ENCODE data around the gene CARD9. TPM values are rescaled to one million over a fixed set of nuclear protein-coding genes. Genes with fewer than 3 reads are reported as not detected.

CARD9 gene
- total RNA-seq, 3 donors from 2014 or later (not counting 1 experiment from before 2014, with no cell fraction given), result 1.6 to 4.2 (median 4.0) TPM

DNA sequence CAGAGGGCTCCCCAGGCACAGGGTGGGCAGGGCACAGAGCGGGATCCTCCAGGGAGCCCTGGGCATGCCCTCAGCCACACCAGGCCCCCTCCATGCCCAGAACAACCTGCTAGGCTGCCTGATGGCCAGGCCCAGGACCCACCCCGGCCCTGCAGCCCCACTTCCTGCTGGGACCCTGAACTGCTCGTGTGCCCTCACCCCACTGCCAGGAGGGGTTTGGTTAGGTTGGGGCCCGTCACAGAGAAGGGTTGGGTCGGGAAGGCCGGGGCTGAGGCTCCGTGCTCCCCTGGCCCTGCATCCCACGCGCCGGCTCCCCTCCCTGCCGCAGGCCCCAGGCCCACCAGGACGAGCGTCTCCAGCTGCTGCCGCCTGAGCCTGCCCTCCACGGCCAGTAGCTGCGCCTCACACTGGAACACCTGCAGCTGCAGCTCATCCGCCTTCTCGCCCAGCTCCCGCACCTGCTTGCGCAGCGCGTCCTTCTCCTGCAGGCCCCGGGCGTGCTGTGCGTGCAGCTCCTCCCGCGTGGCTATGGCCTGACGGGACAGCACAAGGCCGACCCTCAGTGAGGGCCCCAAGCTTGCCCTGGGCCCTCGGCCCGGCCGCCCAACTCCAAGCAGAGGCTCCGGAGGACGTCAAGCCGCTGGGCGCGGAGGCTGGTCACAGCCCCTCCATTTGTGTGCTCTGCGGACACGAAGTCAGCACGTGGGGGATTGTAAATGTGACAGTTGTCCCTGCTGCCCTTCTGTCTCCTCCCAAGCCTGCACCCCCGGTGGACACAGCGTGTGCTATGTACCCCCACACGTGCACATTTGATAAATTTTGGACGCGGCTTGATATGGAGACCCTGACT, 5.9 kb downstream of the CARD9 start:
- Histone ChIP-seq H3K27me3 (ENCODE audit: control insufficient read depth, insufficient read depth, low read length) (no peaks in the 10 kb centered on the region), H3K36me3 (ENCODE audit: control insufficient read depth, insufficient read depth, low read length) (no peaks in the 10 kb centered on the region)
- H3K9me3 Mint-ChIP-seq, result no peaks in the 10 kb centered on the region

DNA sequence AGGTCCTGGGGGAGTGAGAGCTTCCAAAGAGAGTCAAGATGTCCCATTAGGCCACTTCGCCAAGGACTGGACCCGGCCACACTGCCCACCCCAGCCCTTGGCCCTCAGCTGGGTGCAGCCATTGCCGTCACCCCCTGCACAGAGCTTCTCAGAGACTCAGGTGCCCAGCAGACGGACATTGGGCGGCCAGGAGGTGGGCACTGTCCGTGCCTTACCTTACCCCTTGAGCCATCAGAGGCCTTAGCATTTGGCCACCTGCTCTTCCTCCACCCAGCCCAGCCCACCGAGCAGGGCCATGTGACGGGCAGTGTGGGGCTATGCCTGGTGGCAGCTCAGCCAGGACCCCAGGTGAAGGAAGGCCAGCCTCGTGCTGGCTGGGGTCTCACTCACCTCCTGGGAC, 6.6 kb downstream of the CARD9 start:
- H3K4me3 ChIP-seq (ENCODE audit: low read length), result no peak overlapping the region
- WGBS (ENCODE audit: insufficient coverage), result 94% methylated on average over 9 of the region's 9 CpGs
- Mint-ChIP-seq H3K27ac (no peak overlapping the region), H3K9me3 (no peaks in the 10 kb centered on the region), H3K36me3 (no peaks in the 10 kb centered on the region), H3K27me3 (ENCODE audit: low read depth in 2 of 2) (no peaks in the 10 kb centered on the region), H3K4me3 (no peak overlapping the region), H3K4me1 (peaks cover 0 to 5% of the 10 kb centered on the region in 2 donors)
- no peaks in the 10 kb centered on the region for H3K27me3 ChIP-seq (ENCODE audit: control insufficient read depth, insufficient read depth, low read length)
- DNase-seq, result no peak
- H3K4me1 ChIP-seq (ENCODE audit: control insufficient read depth, insufficient read depth, low read length), result peaks cover 30% of the 10 kb centered on the region
- H3K27ac ChIP-seq (ENCODE audit: low read length), result no peak overlapping the region
- no peaks in the 10 kb centered on the region for H3K9me3 ChIP-seq (ENCODE audit: control insufficient read depth, insufficient read depth, low read length)
- TF ChIP-seq, protein P1, sequence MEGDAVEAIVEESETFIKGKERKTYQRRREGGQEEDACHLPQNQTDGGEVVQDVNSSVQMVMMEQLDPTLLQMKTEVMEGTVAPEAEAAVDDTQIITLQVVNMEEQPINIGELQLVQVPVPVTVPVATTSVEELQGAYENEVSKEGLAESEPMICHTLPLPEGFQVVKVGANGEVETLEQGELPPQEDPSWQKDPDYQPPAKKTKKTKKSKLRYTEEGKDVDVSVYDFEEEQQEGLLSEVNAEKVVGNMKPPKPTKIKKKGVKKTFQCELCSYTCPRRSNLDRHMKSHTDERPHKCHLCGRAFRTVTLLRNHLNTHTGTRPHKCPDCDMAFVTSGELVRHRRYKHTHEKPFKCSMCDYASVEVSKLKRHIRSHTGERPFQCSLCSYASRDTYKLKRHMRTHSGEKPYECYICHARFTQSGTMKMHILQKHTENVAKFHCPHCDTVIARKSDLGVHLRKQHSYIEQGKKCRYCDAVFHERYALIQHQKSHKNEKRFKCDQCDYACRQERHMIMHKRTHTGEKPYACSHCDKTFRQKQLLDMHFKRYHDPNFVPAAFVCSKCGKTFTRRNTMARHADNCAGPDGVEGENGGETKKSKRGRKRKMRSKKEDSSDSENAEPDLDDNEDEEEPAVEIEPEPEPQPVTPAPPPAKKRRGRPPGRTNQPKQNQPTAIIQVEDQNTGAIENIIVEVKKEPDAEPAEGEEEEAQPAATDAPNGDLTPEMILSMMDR (IDR thresholded peaks at IDR 0.05), result no peak
- ATAC-seq, result no peak
- no peaks in the 10 kb centered on the region for H3K36me3 ChIP-seq (ENCODE audit: control insufficient read depth, insufficient read depth, low read length)
- intact Hi-C loops (cut with micrococcal nuclease), result loop anchor here (10.0 kb wide), 1 partner anchor 52 kb away; no protein-coding TSS in a partner anchor

More for the DNA sequence above, 5.9 kb downstream of the CARD9 start:
- H3K36me3 Mint-ChIP-seq, result no peaks in the 10 kb centered on the region
- ATAC-seq, result no peak
- TF ChIP-seq, protein P1 (IDR thresholded peaks at IDR 0.05), result no peak
- Histone ChIP-seq H3K4me1 (ENCODE audit: control insufficient read depth, insufficient read depth, low read length) (peaks cover 34% of the 10 kb centered on the region), H3K4me3 (ENCODE audit: low read length) (no peak overlapping the region), H3K27ac (ENCODE audit: low read length) (no peak overlapping the region), H3K9me3 (ENCODE audit: control insufficient read depth, insufficient read depth, low read length) (no peaks in the 10 kb centered on the region)
- peaks cover 0 to 2% of the 10 kb centered on the region in 2 donors for H3K4me1 Mint-ChIP-seq
- intact Hi-C loops (cut with micrococcal nuclease), result loop anchor here (10.0 kb wide), 1 partner anchor 53 kb away; no protein-coding TSS in a partner anchor
- H3K4me3 Mint-ChIP-seq, result no peak overlapping the region
- no peak for DNase-seq
- 93% methylated on average over 45 of the region's 45 CpGs for WGBS (ENCODE audit: insufficient coverage)
- H3K27ac Mint-ChIP-seq, result no peak overlapping the region
- H3K27me3 Mint-ChIP-seq (ENCODE audit: low read depth in 2 of 2), result no peaks in the 10 kb centered on the region

DNA sequence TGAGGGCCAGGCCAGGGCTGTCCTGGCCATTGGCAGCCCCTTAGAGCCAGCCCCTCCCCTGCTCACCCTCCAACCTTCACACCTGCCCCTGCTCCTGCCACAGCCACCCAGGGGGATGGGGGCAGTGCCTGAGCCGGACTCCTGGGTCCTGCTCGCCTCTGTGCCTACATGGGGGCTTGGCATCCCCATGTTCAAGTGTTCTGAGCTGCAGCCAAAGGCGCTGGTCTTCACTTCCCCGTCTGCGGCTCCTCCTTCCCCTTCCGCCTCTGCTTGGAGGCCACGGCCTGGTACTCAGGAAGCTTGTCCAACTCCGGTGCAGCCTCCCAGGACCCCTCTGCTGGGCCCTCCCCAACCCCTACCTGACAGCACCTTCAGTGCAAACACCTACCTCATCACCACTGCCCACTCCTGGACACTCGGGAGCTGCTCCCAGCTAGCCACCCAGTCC, 7.7 kb downstream of the CARD9 start:
- H3K27me3 Mint-ChIP-seq (ENCODE audit: low read depth in 2 of 2), result no peaks in the 10 kb centered on the region
- 55% methylated on average over 9 of the region's 9 CpGs for WGBS (ENCODE audit: insufficient coverage)
- Histone ChIP-seq H3K27me3 (ENCODE audit: control insufficient read depth, insufficient read depth, low read length) (no peaks in the 10 kb centered on the region), H3K27ac (ENCODE audit: low read length) (no peak overlapping the region), H3K9me3 (ENCODE audit: control insufficient read depth, insufficient read depth, low read length) (no peaks in the 10 kb centered on the region), H3K4me1 (ENCODE audit: control insufficient read depth, insufficient read depth, low read length) (peaks cover 29% of the 10 kb centered on the region), H3K4me3 (ENCODE audit: low read length) (no peak overlapping the region), H3K36me3 (ENCODE audit: control insufficient read depth, insufficient read depth, low read length) (peaks cover 2% of the 10 kb centered on the region)
- no peaks in the 10 kb centered on the region for H3K9me3 Mint-ChIP-seq
- peak overlapping the region; percentile 42 for H3K4me3 Mint-ChIP-seq
- DNase-seq, result no peak
- ATAC-seq, result no peak
- no peak overlapping the region for H3K27ac Mint-ChIP-seq
- intact Hi-C loops (cut with micrococcal nuclease), result loop anchor here (10.0 kb wide), 1 partner anchor 51 kb away; no protein-coding TSS in a partner anchor
- H3K36me3 Mint-ChIP-seq, result no peaks in the 10 kb centered on the region
- peaks cover 0 to 5% of the 10 kb centered on the region in 2 donors for H3K4me1 Mint-ChIP-seq
- TF ChIP-seq, protein P1 (IDR thresholded peaks at IDR 0.05), result no peak
